ENCODE data around the gene BRMS1L.

- TF ChIP-seq CTCF (IDR thresholded peaks at IDR 0.05 in 2 of 3, conservative IDR thresholded peaks at IDR 0.05 in 1 of 3; ENCODE audit: control insufficient read depth in 2 of 3, extremely low read depth in 1 of 3, insufficient read depth in 1 of 3, low read depth in 3 of 3, low read length in 3 of 3) (peak; percentile 46 to 63 (median 51)), ELK1 (IDR thresholded peaks at IDR 0.05; ENCODE audit: low read depth, low read length) (no peak), JUND (IDR thresholded peaks at IDR 0.05; ENCODE audit: low read depth, low read length) (no peak), CEBPB (IDR thresholded peaks at IDR 0.05; ENCODE audit: borderline replicate concordance in 1 of 2, low read depth in 2 of 2, low read length in 2 of 2) (no peak), EED (IDR thresholded peaks at IDR 0.05; ENCODE audit: low read depth) (no peak), NR2C2 (IDR thresholded peaks at IDR 0.05; ENCODE audit: borderline replicate concordance, control insufficient read depth, insufficient read length, low read depth) (no peak), POLR2A (IDR thresholded peaks at IDR 0.05; ENCODE audit: low read depth, low read length) (no peak), STAT1 (conservative IDR thresholded peaks at IDR 0.05) (no peak), EP300 (IDR thresholded peaks at IDR 0.05; ENCODE audit: borderline replicate concordance in 1 of 2, control insufficient read depth in 1 of 2, low read depth in 2 of 2, low read length in 2 of 2) (no peak), ATF2 (IDR thresholded peaks at IDR 0.05; ENCODE audit: low read length) (no peak), E4F1 (IDR thresholded peaks at IDR 0.05; ENCODE audit: borderline replicate concordance, partially characterized antibody) (no peak), EZH2 (IDR thresholded peaks at IDR 0.05; ENCODE audit: borderline replicate concordance, control insufficient read depth, low read depth, low read length) (no peak), ZZZ3 (IDR thresholded peaks at IDR 0.05; ENCODE audit: control insufficient read depth, insufficient read length, low read depth) (no peak), RCOR1 (conservative IDR thresholded peaks at IDR 0.05; ENCODE audit: low read depth, low read length) (no peak)
Observed at GRCh38 chr14:35818346-35819115, 7.6 kb upstream of the BRMS1L start.
